ENCODE results near the gene POLR1G.
A peak's percentile ranks its signal among the peaks of the same experiment; 100 is the strongest.

The POLR1G gene

GRCh38 chr19:45406226-45407090, at the start of gene POLR1G:
TSS of gene POLR1G (plus strand) at chr19:45406644. CDS start at chr19:45406697, 53 bp downstream.
- peak; percentile 75 for DNase-seq

GRCh38 chr19:45356760-45357444, 49.5 kb upstream of the POLR1G start:
- no peak for DNase-seq

GRCh38 chr19:45357445-45357783, 49.0 kb upstream of the POLR1G start:
- no peak for DNase-seq

- DNase-seq = no peak
These were observed 48.1 kb upstream of the POLR1G start for GRCh38 chr19:45358213-45358792.

- DNase-seq = no peak
These were observed 44.8 kb upstream of the POLR1G start for GRCh38 chr19:45361608-45362007.

GRCh38 chr19:45362291-45362690, 44.2 kb upstream of the POLR1G start:
- no peak for DNase-seq

- no peak for DNase-seq
These were observed 42.5 kb upstream of the POLR1G start for GRCh38 chr19:45363861-45364459.

- DNase-seq = no peak
These were observed 41.7 kb upstream of the POLR1G start for GRCh38 chr19:45364696-45365095.

GRCh38 chr19:45368127-45368526, 38.3 kb upstream of the POLR1G start:
- no peak for DNase-seq

- no peak for DNase-seq
These were observed 37.6 kb upstream of the POLR1G start for GRCh38 chr19:45368737-45369340.

- peak; percentile 100 for DNase-seq
These were observed 35.8 kb upstream of the POLR1G start, which contains the start of gene ERCC2 for GRCh38 chr19:45370410-45371204. TSS of gene ERCC2 (minus strand) at chr19:45370573. CDS start at chr19:45370540, 33 bp downstream.

- DNase-seq = no peak
These were observed 30.3 kb upstream of the POLR1G start for GRCh38 chr19:45376045-45376724.

GRCh38 chr19:45380107-45380506, 26.3 kb upstream of the POLR1G start:
- DNase-seq = no peak

GRCh38 chr19:45382426-45382825, 24.0 kb upstream of the POLR1G start:
- DNase-seq = no peak

- DNase-seq = no peak
These were observed 20.8 kb upstream of the POLR1G start for GRCh38 chr19:45385392-45386221.

GRCh38 chr19:45391346-45391745, 15.1 kb upstream of the POLR1G start:
- no peak for DNase-seq

- DNase-seq = no peak
These were observed 14.4 kb upstream of the POLR1G start for GRCh38 chr19:45391871-45392665.

GRCh38 chr19:45395821-45396617, 10.4 kb upstream of the POLR1G start:
- DNase-seq = no peak

- DNase-seq = no peak
These were observed 6.3 kb upstream of the POLR1G start for GRCh38 chr19:45400192-45400591.

All from activated gamma-delta T cell treated with Interleukin-2 at 50 U/mL for 16 hours (primary cell).